Natural killer cell (primary cell): ENCODE results near the gene TCF25. TPM values are rescaled to one million over a fixed set of nuclear protein-coding genes. Genes with fewer than 3 reads are reported as not detected.
A peak's percentile ranks its signal among the peaks of the same experiment; 100 is the strongest.

Experiments used
- ATAC-seq, 3 donors: fragments of 150-1000 bp in 2 of 3; fragments of 200-7000 bp in 1 of 3; cut with Tn5 transposase; 1 replicate in 1 of 3; 2 replicates in 2 of 3; pipeline ENCODE4 v1.10.0; 2021; ENCODE audit warnings: mild to moderate bottlenecking in 2 of 3, moderate library complexity in 2 of 3
- DNase-seq, 2 donors: peaks; one replicate each; pipeline versions ENCODE4 v3.0.0 to v3.0.0-alpha.2; 2013 to 2021; ENCODE audit warnings: mixed read lengths in 1 of 2
- H3K27ac ChIP-seq: one replicate; pipeline ENCODE4 v1.5.1; 2013; ENCODE audit warnings: mild to moderate bottlenecking, low read length
- H3K27me3 ChIP-seq: one replicate; pipeline ENCODE4 v1.6.1; 2013; ENCODE audit warnings: low read length; ENCODE audit not compliant: control insufficient read depth, insufficient read depth
- H3K36me3 ChIP-seq: one replicate; pipeline ENCODE4 v1.6.1; 2013; ENCODE audit warnings: low read length; ENCODE audit not compliant: control insufficient read depth, insufficient read depth
- H3K4me1 ChIP-seq: one replicate; pipeline ENCODE4 v1.6.1; 2013; ENCODE audit warnings: low read length; ENCODE audit not compliant: control insufficient read depth, insufficient read depth
- H3K4me3 ChIP-seq: one replicate; pipeline ENCODE4 v1.5.1; 2013; ENCODE audit warnings: low read length
- H3K9me3 ChIP-seq: one replicate; pipeline ENCODE4 v1.6.1; 2013; ENCODE audit warnings: low read length; ENCODE audit not compliant: control insufficient read depth, insufficient read depth
- H3K27ac Mint-ChIP-seq, 2 donors: one replicate each; pipeline ENCODE4 v1.8.0; 2022; ENCODE audit warnings: mild to moderate bottlenecking in 2 of 2, mixed read lengths in 2 of 2, moderate library complexity in 1 of 2
- H3K27me3 Mint-ChIP-seq, 2 donors: one replicate each; pipeline ENCODE4 v1.8.0; 2022; ENCODE audit warnings: low read depth in 2 of 2, mixed read lengths in 2 of 2
- H3K36me3 Mint-ChIP-seq: one replicate; pipeline ENCODE4 v1.8.0; 2022; ENCODE audit warnings: mixed read lengths
- H3K4me1 Mint-ChIP-seq, 2 donors: one replicate each; pipeline ENCODE4 v1.8.0; 2022; ENCODE audit warnings: mixed read lengths in 2 of 2
- H3K4me3 Mint-ChIP-seq: one replicate; pipeline ENCODE4 v1.8.0; 2022; ENCODE audit warnings: mild to moderate bottlenecking, moderate library complexity, mixed read lengths
- H3K9me3 Mint-ChIP-seq, 2 donors: one replicate each; pipeline ENCODE4 v1.8.0; 2022; ENCODE audit warnings: mixed read lengths in 2 of 2
- CTCF ChIP-seq: fragments of 200-600 bp; IDR thresholded peaks from one replicate; pipeline ENCODE4 v1.8.0; 2022; ENCODE audit warnings: antibody characterized with exemption
- WGBS: methylation state at CpG from one replicate; pipeline ENCODE4 v1.1.7; 2013; ENCODE audit warnings: missing lambda C conversion rate; ENCODE audit not compliant: insufficient coverage; 5-methylcytosine and 5-hydroxymethylcytosine counted together
- intact Hi-C: fragments of 100-400 bp; cut with micrococcal nuclease; formaldehyde crosslinking; loops from one replicate; pipeline ENCODE4 v1.14.2; 2022
- total RNA-seq, 4 donors: library from RNA; stranded (reverse); fragments of 120-200 nt in 1 of 4; gene quantifications; one replicate each; pipeline versions ENCODE4 v1.2.3 to v1.2.4, GENCODE V29; 2013 to 2022

Gene TCF25
- total RNA-seq, 3 donors from 2014 or later (not counting 1 experiment from before 2014, with no cell fraction given), result 509 to 682 (median 567) TPM

- Histone ChIP-seq H3K9me3 (no peaks in the 10 kb centered on the region), H3K4me1 (peaks cover 37% of the 10 kb centered on the region), H3K27me3 (no peaks in the 10 kb centered on the region), H3K36me3 (no peaks in the 10 kb centered on the region), H3K4me3 (no peak overlapping the region), H3K27ac (no peak overlapping the region)
- no peak overlapping the region for H3K4me3 Mint-ChIP-seq
- 88% methylated on average over 23 of the region's 25 CpGs for WGBS
- H3K27me3 Mint-ChIP-seq, result no peaks in the 10 kb centered on the region
- no peaks in the 10 kb centered on the region for H3K36me3 Mint-ChIP-seq
- peaks cover 30% of the 10 kb centered on the region in 2 donors for H3K4me1 Mint-ChIP-seq
- ATAC-seq, result no peak
- intact Hi-C loops, result no loop called here
- no peak overlapping the region for H3K27ac Mint-ChIP-seq
- TF ChIP-seq CTCF, result no peak
- H3K9me3 Mint-ChIP-seq, result no peaks in the 10 kb centered on the region
- no peak for DNase-seq
These were observed 14.3 kb upstream of the TCF25 start for GRCh38 chr16:89858973-89859614.

GRCh38 chr16:89859615-89860007 lies 13.8 kb upstream of the TCF25 start:
- ATAC-seq (no peak), DNase-seq (no peak)
- intact Hi-C loops, result loop anchor here (2.0 to 5.0 kb wide), 4 partner anchors 42 to 159 kb away; partner anchors contain the start of genes FANCA, SPATA2L, VPS9D1 and ZNF276
- no peaks in the 10 kb centered on the region for H3K36me3 Mint-ChIP-seq
- H3K9me3 Mint-ChIP-seq, result no peaks in the 10 kb centered on the region
- H3K27ac ChIP-seq, result no peak overlapping the region
- 91% methylated on average over 16 of the region's 16 CpGs for WGBS
- peaks cover 42% of the 10 kb centered on the region for H3K4me1 ChIP-seq
- no peaks in the 10 kb centered on the region for H3K9me3 ChIP-seq
- H3K4me1 Mint-ChIP-seq, result peaks cover 35 to 36% of the 10 kb centered on the region in 2 donors
- H3K36me3 ChIP-seq, result no peaks in the 10 kb centered on the region
- H3K4me3 ChIP-seq, result no peak overlapping the region
- no peak for TF ChIP-seq CTCF
- H3K27me3 Mint-ChIP-seq, result no peaks in the 10 kb centered on the region
- H3K27ac Mint-ChIP-seq, result peak overlapping the region in 1 of 2 donors; percentile 81
- no peaks in the 10 kb centered on the region for H3K27me3 ChIP-seq
- H3K4me3 Mint-ChIP-seq, result no peak overlapping the region

GRCh38 chr16:89860747-89861304 lies 12.6 kb upstream of the TCF25 start:
- Mint-ChIP-seq H3K27me3 (no peaks in the 10 kb centered on the region), H3K27ac (peak overlapping the region; percentile 81 to 84), H3K4me1 (peaks cover 39 to 44% of the 10 kb centered on the region in 2 donors), H3K36me3 (no peaks in the 10 kb centered on the region), H3K9me3 (no peaks in the 10 kb centered on the region), H3K4me3 (peak overlapping the region; percentile 58)
- peak; percentile 80 to 85 (median 85) for ATAC-seq
- Histone ChIP-seq H3K4me1 (peaks cover 50% of the 10 kb centered on the region), H3K9me3 (no peaks in the 10 kb centered on the region), H3K27ac (no peak overlapping the region), H3K27me3 (no peaks in the 10 kb centered on the region), H3K36me3 (no peaks in the 10 kb centered on the region), H3K4me3 (no peak overlapping the region)
- WGBS, result 26% methylated on average over 28 of the region's 28 CpGs
- DNase-seq, result peak; percentile 83 to 84
- intact Hi-C loops, result loop anchor here (1.0 to 5.0 kb wide), 5 partner anchors 44 to 160 kb away; partner anchors contain the start of genes FANCA, SPATA2L, VPS9D1 and ZNF276
- TF ChIP-seq CTCF, result peak; percentile 97
